GM23338 (cell line): ENCODE data around the gene ESR1.

Experiments
- CREB1 ChIP-seq: fragments of 250-450 bp; sonication (Bioruptor Pico); IDR thresholded peaks from 2 replicates; pipeline ENCODE4 v1.5.0; 2020; ENCODE audit warnings: low read depth, mild to moderate bottlenecking, moderate library complexity
- CTCF ChIP-seq, 2 experiments: fragments of 200-600 bp in 1 of 2; sonication (generic) in 1 of 2; conservative IDR thresholded peaks; 2 replicates each; pipeline versions ENCODE4 v1.5.1 to v1.6.1; 2016 to 2017; ENCODE audit warnings: antibody characterized with exemption in 2 of 2, low read depth in 2 of 2, mild to moderate bottlenecking in 2 of 2, moderate library complexity in 1 of 2
- EZH2 ChIP-seq: fragments of 200-600 bp; sonication (generic); IDR thresholded peaks from one replicate; pipeline ENCODE4 v1.8.0; 2017; ENCODE audit warnings: antibody characterized with exemption, mild to moderate bottlenecking, low read depth; ENCODE audit not compliant: unreplicated experiment
- EZH2phosphoT487 ChIP-seq: fragments of 200-600 bp; sonication (generic); IDR thresholded peaks from one replicate; pipeline ENCODE4 v1.8.1; 2018; ENCODE audit warnings: antibody characterized with exemption; ENCODE audit not compliant: unreplicated experiment
- JUNB ChIP-seq: IDR thresholded peaks from one replicate; pipeline ENCODE4 v1.6.1; 2016; ENCODE audit warnings: antibody characterized with exemption; ENCODE audit not compliant: unreplicated experiment
- NANOG ChIP-seq: IDR thresholded peaks from 2 replicates; pipeline ENCODE4 v1.6.1; 2016; ENCODE audit warnings: antibody characterized with exemption, borderline replicate concordance
- POLR2AphosphoS5 ChIP-seq: IDR thresholded peaks from 2 replicates; pipeline ENCODE4 v1.6.1; 2016; ENCODE audit warnings: antibody characterized with exemption, low read depth
- REST ChIP-seq: IDR thresholded peaks from one replicate; pipeline ENCODE4 v1.6.1; 2018; ENCODE audit warnings: antibody characterized with exemption; ENCODE audit not compliant: unreplicated experiment
- STAT1 ChIP-seq: IDR thresholded peaks from one replicate; pipeline ENCODE4 v1.6.1; 2016; ENCODE audit warnings: antibody characterized with exemption; ENCODE audit not compliant: unreplicated experiment
- ZNF114 ChIP-seq: fragments of 250-450 bp; sonication (Bioruptor Pico); IDR thresholded peaks from 2 replicates; pipeline ENCODE4 v1.5.0; 2020; ENCODE audit warnings: mild to moderate bottlenecking, moderate library complexity
- ZNF462 ChIP-seq: fragments of 250-450 bp; sonication (Bioruptor Pico); IDR thresholded peaks from 2 replicates; pipeline ENCODE4 v1.5.0; 2020; ENCODE audit warnings: mild to moderate bottlenecking, moderate library complexity

- TF ChIP-seq CTCF (conservative IDR thresholded peaks at IDR 0.05; ENCODE audit: low read depth in 2 of 2) (no peak), EZH2phosphoT487 (no peak), EZH2 (no peak), CREB1 (no peak), POLR2AphosphoS5 (no peak), NANOG (no peak), JUNB (no peak), REST (no peak), ZNF462 (CRISPR knock-in tag) (no peak), STAT1 (no peak), ZNF114 (no peak)
These were observed 2.7 kb upstream of the ESR1 start for GRCh38 chr6:151804585-151805285.
